ENCODE results near the gene UCN.
"Not testable (repeated sequence)": the region's sequence is repeated elsewhere in the genome, so short reads cannot be mapped to it uniquely, and the experiment has no call there.

UCN gene

DNA sequence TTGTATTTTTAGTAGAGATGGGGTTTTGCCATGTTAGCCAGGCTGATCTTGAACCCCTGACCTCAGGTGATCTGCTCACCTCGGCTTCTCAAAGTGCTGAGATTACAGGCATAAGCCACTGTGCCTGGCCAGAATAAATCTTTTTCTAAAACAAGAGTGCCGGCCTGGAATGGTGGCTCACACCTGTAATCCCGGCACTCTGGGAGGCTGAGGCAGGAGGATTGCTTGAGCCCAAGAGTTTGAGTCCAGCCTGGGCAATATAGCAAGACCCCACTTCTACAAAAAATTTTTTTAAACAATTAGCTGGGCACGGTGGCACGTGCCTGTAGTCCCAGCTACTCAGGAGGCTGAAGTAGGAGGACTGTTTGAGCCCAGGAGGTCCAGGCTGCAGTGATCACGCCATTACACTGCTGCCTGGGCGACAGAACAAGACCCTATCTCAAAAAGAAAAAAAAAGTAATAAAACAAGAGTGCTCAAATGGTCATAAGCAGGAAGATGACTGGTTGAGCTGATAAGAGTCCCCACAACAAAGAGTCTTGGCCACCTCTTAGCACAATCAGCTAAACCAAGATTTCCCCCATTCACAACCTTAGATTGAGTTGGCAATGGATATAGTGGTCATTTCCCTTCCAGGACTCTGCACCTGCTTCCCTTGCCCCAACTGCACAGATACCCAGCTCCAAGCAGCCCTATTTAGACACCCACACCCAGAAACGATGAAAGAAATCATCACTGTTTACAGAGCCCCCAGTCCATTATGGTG is 5.8 kb upstream of the UCN start:
- no peak for DNase-seq

DNA sequence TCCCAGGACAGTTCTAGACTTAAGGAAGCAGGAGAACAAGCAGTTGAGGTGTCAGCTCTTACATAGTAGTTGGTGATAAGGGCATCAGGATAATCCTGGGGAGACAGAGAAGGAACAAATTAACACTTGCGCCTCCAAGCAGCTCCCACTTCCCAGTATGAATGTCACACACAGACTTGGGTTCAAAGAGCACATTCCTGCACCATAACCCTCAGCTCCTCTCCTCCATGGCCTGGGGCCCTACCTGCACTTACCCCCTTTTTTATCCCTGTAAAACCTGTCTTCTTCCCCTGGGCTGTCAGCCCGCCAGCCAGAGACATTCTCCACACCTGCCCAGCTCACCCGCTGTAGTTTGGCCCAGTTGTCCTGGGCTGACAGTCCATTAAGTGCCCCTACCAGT is 3.9 kb upstream of the UCN start:
- DNase-seq: no peak

DNA sequence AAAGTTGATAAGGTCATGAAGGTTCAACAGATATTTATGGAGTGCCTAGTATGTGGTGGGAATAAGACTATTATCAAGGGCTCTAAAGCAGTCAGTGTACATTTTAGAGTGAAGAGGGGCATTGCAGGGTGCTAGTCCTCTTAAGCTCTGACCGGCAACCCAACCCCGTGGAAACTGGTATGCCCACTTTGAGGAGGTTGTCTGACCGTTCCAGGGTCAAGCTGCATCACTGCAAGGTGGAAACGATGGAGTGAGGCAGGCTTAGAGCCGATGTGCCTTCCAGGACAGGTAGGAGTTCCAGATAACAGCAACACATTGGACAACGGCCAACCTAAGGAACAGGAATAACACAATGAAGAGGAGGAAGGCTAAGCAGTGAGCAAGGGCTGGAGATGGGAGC is 1.4 kb upstream of the UCN start:
- no peak for DNase-seq

DNA sequence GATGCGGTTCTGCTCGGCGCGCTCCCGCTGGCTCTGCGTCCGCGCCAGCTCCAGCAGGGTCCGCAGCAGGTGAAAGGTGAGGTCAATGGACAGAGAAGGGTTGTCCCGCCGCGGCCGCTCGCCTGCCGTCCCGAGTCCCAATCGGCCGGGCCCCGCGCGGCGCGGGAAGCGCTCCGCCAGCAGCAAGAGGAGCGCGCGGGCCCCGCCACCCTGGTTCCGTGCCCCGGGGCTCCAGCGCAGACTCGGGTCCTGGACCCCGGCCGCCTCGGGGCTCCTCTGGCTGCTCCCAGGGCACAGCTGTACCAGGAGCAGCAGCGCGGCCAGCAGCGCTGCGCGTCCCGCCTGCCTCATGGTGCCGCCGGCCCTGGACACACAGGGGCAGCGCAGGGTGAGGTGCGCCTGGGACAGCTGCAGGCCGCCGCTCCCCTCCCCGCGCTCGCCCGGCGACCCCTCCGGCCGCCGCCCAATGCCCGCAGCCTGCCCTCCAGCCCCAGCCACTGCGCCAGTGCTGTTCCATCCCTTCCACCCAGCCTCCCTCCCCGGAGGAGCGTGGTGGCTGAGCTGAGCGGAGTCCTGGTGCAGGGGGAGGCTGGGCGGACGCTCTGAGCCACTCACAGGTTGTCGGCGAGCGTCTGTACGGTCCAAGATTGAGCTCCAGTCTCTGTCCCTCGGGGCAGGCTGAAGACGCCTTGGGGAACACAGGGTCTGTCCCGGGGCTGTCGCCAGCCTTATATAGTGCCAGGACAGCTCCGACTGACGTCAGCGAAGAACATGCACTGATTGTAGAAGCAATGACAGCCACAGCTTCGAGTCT is 493 bp downstream of the UCN start:
- no peak for DNase-seq

DNA sequence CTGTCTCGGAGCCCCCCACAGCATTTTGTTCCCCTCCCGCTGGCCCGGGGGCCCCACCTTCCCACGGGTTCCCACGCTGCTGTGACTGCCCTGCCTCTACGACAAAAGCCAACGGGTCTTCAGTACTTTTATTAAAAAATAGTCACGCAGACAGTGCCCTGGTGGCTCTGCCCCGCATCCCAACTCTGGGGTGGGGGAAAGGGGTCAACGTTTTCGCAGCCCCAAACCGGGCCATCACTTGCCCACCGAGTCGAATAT is 1.0 kb downstream of the UCN start:
- no peak for DNase-seq

DNA sequence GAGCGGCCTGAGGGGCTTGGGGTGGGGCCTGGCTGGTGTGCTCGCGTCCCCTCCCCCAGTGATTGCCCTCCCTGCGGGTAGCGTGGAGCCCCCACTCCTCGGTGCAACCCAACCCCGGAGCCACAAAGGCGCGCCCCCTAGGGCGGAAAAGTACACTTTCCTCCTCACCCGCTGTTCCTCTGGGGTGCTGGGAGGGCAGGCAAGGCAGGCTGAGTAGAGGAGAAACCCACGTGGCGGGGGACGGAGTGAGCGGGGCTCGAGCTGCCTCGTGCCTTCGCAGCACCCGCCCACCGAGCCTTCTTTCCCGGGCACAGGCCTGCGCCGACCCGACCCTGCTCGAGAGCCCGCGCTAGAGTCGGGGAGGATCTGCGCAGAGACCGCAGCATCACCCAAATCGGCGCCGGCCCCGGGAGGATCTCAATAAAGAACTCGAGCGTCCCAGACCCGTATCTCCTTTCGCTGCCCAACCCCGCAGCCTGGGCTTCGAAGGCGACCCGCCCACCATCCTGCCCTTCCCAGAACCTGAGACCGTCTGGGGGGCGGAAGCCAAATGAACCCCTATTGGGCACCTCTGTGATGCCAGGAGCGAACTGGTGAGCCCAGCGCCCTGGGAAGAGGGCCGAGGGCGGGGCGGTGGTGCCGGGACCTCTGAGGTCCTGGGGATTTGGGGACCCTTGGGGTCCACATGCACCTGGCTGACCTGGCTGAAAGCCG is 1.5 kb downstream of the UCN start:
- DNase-seq: no peak

DNA sequence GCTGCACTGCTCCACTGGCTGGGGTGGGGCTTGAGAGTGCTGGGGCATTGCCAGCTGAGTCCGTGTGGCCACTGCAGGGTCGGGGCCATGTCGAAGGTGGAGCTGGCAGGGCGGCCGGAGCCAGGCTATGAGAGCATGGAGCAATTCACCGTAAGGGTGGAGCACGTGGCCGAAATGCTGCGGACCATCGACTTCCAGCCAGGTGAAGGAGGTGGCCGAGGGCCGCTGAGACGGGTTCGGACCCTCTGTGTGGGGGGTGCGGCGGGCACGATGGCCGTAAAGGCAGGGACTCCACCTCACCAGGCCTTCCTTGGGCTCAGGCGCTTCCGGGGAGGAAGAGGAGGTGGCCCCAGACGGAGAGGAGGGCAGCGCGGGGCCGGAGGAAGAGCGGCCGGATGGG is 2.1 kb downstream of the UCN start:
- no peak for DNase-seq

DNA sequence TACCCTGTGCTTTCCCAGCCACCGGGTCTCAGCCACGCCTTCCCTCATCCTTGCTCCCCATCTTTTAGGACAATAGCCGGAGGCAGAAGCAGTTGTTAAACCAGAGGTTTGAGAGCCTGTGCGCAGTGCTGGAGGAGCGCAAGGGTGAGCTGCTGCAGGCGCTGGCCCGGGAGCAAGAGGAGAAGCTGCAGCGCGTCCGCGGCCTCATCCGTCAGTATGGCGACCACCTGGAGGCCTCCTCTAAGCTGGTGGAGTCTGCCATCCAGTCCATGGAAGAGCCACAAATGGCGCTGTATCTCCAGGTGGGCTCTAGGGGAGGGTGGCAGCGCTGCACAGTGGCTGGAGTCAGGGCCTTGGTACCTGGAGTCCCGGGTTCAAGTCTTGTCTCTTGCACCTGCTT is 2.7 kb downstream of the UCN start:
- no peak for DNase-seq

DNA sequence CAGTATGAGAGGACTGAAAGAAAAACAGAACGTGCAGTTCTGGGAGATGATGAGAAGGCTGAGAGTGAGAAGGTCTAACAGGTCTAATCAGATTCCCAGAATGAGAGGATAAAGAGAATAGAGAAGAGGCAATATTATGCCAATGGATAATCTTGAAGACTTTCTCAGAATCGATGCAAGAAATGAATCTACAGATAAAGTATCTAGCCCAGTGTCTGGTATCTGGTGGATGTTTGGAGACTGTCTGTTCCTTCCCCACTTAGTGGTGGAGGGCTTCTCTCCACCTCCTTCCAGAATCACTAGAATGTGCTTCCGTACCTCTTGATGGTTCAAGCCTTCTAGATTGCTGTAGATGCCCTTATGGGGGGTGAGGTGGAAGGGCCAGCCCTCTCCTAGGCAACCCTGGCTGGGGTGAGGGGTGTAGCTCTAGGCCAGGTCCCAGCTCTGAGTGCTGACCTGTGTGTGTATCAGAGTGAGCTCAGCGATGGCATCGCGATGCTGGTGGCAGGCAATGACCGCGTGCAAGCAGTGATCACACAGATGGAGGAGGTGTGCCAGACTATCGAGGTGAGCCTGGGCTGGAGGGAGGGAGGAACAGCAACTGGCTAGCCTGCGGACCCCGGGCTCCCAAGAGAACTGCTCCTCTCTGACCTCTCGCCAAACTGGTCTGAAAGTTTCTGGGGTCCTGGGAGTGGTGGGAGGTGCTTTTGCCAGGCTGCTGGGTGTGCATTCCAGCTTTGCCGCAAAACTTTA is 3.6 kb downstream of the UCN start:
- DNase-seq: no peak

DNA sequence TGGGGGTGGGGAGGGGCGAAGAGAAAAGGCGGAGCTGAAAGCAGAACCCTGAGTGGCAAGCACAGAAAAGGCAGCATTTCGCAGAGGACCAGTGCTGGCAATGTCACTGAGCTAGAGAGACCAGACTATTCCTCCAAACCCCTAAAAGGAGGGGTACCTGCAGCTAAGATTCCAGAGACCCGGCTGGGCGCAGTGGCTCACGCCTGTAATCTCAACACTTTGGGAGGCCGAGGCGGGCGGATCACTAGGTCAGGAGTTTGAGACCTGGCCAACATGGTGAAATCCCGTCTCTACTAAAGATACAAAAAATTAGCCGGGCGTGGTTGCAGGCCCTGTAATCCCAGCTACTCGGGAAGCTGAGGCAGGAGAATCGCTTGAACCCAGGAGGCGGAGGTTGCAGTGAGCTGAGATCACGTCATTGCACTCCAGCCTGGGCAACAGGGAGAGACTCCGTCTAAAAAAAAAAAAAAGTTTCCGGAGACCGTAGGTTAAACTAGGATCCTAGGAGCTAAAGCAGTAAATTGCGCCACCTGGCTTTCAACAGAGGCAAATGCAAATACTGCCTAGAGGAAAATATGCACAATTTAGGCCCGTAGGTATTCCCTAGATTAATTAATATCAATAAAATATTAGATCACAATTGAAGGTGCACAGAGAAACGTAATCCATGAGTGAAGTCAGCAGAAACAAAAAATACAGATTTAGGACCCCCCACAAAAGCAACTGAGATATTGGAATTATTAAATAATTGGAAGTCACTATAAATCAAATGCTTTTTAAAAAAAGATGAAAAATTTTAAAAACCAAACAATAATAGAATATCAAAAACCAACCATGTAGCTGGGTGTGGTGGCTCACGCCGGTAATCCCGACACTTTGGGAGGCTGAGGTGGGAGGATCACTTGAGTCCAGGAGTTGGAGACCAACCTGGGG is 4.9 kb downstream of the UCN start:
- peak; percentile 74 for DNase-seq

DNA sequence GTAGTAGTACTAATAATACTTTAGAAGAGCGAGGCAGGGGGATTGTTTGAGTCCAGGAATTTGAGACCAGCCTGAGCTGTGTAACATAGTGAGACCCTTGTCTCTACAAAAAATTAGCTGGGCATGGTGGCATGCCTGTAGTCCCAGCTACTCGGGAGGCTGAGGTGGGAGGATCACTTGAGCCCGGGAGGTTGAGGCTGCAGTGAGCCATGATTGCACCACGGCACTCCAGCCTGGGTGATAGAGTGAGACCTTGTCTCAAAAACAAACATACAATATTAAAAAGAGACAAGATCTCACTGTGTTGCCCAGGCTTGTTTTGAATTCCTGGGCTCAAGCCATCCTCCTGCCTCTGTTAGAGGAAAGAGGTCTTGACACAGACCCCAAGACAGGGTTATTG is 7.6 kb downstream of the UCN start:
- DNase-seq: not testable (repeated sequence)

DNA sequence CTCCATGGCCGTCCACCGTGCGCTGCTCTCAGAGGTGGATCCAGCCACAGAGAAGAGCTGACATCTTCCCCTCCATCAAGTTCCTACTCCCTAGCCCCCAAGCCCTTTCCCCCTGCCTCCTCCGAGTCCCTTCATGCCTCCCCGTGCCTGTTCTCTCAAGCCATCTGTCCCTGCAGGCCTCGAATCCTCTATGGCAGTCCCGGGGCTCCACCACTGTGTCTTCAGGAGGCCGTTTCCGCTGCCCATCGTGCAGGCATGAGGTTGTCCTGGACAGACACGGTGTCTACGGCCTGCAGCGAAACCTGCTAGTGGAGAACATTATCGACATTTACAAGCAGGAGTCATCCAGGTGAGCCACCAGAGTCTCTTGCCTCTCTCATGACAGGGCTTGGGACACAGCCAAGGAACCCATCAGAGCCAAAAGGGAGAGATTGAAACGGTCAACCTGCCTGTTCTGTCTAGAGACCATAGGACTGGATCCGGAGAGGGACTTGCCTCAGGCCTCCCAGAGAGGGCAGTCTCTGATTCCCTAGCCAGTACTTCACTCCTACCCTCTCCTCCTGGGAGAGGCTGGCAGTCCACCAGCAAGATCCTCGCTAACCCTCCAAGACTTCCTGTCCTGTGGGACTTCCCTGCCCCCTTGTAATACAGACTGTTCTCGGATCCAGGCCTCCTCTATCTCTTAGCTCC is 9.7 kb downstream of the UCN start:
- DNase-seq: no peak

DNA sequence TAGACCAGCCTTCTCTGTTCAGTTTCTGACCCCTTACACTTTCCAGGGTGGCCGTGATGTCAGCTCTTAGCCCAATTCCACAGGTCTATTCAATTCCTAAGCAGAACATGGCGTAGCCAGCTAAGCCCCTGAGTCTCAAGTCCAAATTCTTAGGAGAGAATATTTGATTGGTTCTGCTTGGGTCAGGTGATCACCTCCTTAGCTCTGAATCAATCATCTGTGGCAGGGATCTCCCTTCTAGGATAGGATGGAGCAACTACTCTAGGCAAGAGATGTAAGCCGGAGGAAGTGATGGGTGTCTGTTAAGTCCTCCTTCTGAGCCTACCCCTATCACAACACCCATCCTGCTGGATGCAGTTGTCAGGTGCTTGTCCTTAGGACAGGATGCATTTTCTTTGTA is 11.1 kb downstream of the UCN start:
- no peak for DNase-seq

DNA sequence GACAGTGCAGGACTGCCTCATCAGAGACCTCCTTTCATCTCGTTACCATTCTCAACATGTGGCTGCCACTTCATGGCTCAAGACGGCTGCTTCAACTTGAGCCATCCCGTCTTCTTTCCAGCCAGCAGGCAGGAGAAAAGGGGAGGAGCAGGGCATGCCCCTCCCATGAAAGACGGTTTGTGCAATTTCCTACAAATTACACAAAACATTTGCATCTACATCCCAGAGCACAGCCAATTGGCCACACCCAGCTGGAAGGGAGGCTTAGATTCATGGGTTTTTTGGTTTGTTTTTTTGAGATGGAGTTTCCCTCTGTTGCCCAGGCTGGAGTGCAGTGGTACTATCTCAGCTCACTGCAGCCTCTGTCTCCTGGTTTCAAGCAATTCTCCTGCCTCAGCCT is 11.8 kb downstream of the UCN start:
- DNase-seq: no peak

DNA sequence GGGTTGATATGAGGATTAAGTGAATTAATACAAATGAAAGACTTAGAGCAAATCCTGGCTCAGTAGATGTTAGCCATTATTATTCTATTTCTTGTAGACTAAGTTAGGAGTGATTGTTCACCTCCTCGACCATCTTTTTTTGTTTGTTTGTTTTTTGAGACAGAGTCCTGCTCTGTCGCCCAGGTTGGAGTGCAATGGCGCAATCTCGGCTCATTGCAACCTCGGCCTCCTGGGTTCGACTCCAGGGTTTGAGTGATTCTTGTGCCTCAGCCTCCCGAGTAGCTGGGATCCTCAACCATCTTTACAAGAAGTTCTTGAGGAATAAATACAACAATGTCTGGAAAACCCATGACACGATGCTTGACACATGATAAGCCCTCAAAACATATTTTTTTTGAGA is 13.3 kb downstream of the UCN start:
- DNase-seq: no peak

DNA sequence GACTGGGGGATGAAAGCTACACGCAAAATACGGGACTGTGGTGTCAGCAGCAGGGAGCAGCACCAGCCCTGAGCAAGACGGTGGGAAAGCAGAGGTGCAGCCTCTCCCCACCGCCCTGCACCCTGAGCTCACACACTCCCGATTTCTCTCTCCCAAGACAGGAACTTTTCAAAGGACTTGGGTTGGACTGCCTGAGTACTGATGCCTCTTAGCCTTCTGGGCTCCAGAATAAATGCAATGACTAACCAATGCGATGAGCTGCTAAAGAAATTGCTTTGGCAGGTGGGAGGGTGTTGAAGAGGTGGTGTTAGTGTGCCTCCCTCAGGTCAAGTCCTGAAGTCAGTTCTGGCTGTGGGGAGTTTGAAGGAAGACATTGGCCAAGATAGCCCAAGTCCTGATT is 16.4 kb downstream of the UCN start:
- DNase-seq: no peak

DNA sequence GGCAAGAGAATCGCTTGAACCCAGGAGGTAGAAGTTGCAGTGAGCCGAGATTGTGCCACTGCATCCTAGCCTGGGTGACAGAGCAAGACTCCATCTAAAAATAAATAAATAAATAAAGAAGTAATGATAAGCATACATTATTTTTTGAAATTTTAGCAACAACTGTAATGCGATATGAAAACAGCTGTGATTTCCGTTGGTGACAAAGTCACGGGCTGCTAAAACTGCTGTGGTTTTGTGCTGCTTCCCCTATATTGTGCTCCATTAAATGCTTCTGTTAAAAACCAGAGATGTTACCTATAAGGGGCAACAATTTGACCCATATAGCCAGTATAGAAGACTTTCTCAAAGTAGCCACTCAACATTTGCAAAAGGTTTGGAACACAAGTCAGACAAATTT is 17.7 kb downstream of the UCN start:
- no peak for DNase-seq

DNA sequence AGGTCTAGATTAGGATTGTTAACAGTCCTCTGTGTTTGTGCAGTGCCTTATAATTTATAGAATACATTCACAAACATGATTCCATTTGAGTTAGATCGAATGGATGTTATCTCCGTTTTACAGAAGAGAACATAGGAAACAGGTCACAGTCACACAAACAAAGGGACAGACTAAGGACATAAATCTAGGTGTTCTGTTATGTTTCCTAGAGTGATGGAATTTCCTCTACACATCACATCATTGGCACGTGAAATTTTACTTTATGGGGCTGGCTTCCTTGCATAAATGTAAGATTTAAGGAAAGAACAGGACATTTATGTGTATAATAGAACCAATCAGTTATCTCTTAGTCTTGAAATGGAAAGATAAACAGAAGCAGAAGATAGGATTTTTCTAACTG is 19.6 kb downstream of the UCN start:
- DNase-seq: no peak

DNA sequence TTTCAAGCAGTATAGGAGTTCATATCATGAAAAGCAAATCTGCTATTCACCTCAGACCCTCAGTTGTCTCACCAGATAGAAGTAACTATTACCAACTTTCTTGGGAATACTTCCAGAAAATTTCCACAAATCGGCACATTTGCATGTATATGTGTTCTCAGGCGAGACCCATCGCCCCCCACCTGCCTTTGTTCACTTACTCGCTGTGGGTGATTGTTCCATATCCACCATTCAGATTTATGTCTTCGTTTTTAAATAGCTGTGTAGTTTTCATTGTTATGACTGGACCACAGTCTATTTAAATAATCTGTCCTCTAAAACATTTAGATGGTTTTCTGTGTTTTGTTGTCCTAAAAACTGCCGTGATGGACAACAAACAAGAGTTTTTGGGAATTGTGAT is 22.8 kb downstream of the UCN start:
- DNase-seq: no peak

DNA sequence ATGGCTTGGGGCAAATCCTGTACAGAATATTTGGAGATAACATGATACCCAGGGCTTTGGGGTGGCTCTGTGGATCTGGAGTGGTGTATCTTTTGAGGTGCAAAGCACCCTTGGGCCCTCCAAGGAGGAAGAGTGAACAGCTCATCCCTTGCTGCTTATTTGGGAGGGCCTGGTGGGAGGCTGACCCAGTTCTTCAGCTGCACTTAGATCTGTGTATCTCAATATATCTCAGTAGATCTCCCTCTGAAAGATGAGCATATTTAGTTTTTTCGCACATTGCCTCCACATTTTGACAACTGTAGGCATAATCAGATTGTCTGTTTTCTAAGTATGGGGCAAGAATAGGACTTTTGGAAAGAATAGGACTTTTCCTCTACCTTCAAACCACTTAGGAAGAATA is 23.2 kb downstream of the UCN start:
- no peak for DNase-seq

DNA sequence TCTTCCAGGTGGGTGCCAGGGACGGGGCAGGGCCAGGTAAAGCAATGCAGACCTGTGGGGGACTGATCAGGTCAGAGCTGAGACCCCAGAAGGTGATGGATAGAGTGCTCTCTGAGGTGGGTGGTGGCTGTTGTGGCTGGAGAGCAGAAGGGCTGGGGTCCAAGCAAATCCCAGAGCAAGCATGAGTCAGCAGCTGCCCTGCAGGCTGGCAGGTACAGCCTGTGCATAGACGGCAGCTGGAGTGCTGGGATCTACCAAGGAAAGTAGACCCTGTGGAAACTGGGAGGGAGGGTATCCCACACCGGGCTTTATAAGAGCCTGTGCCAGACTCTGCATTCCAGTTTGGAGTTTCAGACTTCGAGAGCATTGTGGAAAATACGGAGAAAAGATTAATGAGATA is 25.4 kb downstream of the UCN start:
- no peak for DNase-seq
